Endothelial cell of umbilical vein (primary cell): Measurements from ENCODE around the gene ITPR1. TPM values are rescaled to one million over a fixed set of nuclear protein-coding genes. Genes with fewer than 3 reads are reported as not detected.

Experiments used
- BruUV-seq: library from RNA; stranded (reverse); fragments of 400-500 nt; replicated peaks from 2 replicates; lab custom pipeline; 2021; lab: Mats Ljungman, UMichigan
- CTCF ChIA-PET: fragments of 300-600, 350-600 bp; sonication (Branson Sonifier 250); formaldehyde crosslinking; loops from one replicate; lab custom pipeline; 2021; ENCODE audit warnings: antibody characterized with exemption, inconsistent platforms; lab: Charles Lee
- POLR2A ChIA-PET: fragments of 300-600, 350-600 bp; sonication (Branson Sonifier 250); formaldehyde crosslinking; loops from one replicate; lab custom pipeline; 2021; ENCODE audit warnings: antibody characterized with exemption, inconsistent platforms; lab: Charles Lee
- DNase-seq: peaks from one replicate; pipeline ENCODE4 v3.0.0-alpha.2; 2011; ENCODE audit warnings: low read depth, low spot score
- FAIRE-seq: peaks from 2 replicates; lab custom pipeline; 2011; peaks lifted over from hg19 to GRCh38; lab: Jason Lieb, UNC
- H2AFZ ChIP-seq: 2 replicates; pipeline ENCODE4 v1.6.0; 2012; ENCODE audit warnings: low read depth, low read length, control low read depth, inconsistent platforms
- H3K27ac ChIP-seq: 2 replicates; pipeline ENCODE4 v1.5.1; 2011; ENCODE audit warnings: low read depth, mild to moderate bottlenecking, control low read depth, low read length, moderate library complexity; ENCODE audit not compliant: insufficient read depth
- H3K27me3 ChIP-seq, 2 experiments: 2 replicates each; pipeline versions ENCODE4 v1.6.0 to v1.6.1; 2011; ENCODE audit warnings: low read length in 2 of 2, mixed read lengths in 1 of 2; ENCODE audit not compliant: control insufficient read depth in 2 of 2, insufficient read depth in 2 of 2
- H3K36me3 ChIP-seq, 2 experiments: 2 replicates in 1 of 2; 3 replicates in 1 of 2; pipeline ENCODE4 v1.5.1; 2011; ENCODE audit warnings: low read length in 2 of 2, mild to moderate bottlenecking in 1 of 2, moderate library complexity in 1 of 2; ENCODE audit not compliant: control insufficient read depth in 2 of 2, insufficient read depth in 2 of 2; ENCODE audit errors: extremely low read depth in 1 of 2
- H3K4me1 ChIP-seq: 3 replicates; pipeline ENCODE4 v1.5.1; 2011; ENCODE audit warnings: mild to moderate bottlenecking, low read length; ENCODE audit not compliant: control insufficient read depth, insufficient read depth; ENCODE audit errors: extremely low read depth
- H3K4me2 ChIP-seq: 2 replicates; pipeline ENCODE4 v1.6.1; 2011; ENCODE audit warnings: low read length, control low read depth, mixed read lengths; ENCODE audit not compliant: insufficient read depth
- H3K4me3 ChIP-seq, 3 experiments: fragments of 200-600 bp in 1 of 3; sonication (generic), shearing (Covaris generic) in 1 of 3; replicated peaks in 1 of 3; 2 replicates each; pipeline ENCODE4 v1.5.1; 2011 to 2016; ENCODE audit warnings: control low read depth in 3 of 3, low read length in 3 of 3, mild to moderate bottlenecking in 2 of 3, inconsistent platforms in 1 of 3, low read depth in 1 of 3, moderate library complexity in 1 of 3; ENCODE audit not compliant: insufficient read depth in 1 of 3
- H3K79me2 ChIP-seq: 2 replicates; pipeline ENCODE4 v1.6.0; 2012; ENCODE audit warnings: low read length, inconsistent platforms; ENCODE audit not compliant: control insufficient read depth, insufficient read depth
- H3K9ac ChIP-seq: replicated peaks from 2 replicates; pipeline ENCODE3; 2011; ENCODE audit warnings: low read length, control low read depth; ENCODE audit not compliant: insufficient read depth; ENCODE audit errors: extremely low read depth
- H3K9me1 ChIP-seq: replicated peaks from 3 replicates; pipeline ENCODE4 v1.6.0; 2011; ENCODE audit warnings: mild to moderate bottlenecking, low read length; ENCODE audit not compliant: control insufficient read depth, insufficient read depth; ENCODE audit errors: extremely low read depth
- H3K9me3 ChIP-seq: replicated peaks from 2 replicates; pipeline ENCODE4 v1.5.1; 2012; ENCODE audit warnings: low read length, inconsistent platforms; ENCODE audit not compliant: control insufficient read depth, insufficient read depth
- H4K20me1 ChIP-seq: replicated peaks from 2 replicates; pipeline ENCODE3; 2011; ENCODE audit warnings: mild to moderate bottlenecking, low read length; ENCODE audit not compliant: control insufficient read depth, insufficient read depth; ENCODE audit errors: extremely low read depth
- CTCF ChIP-seq, 2 donors: IDR thresholded peaks; 1 replicate in 1 of 2; 2 replicates in 1 of 2; pipeline ENCODE4 v1.5.1; 2011; ENCODE audit warnings: low read length in 2 of 2, mild to moderate bottlenecking in 2 of 2, moderate library complexity in 2 of 2, control low read depth in 1 of 2, inconsistent platforms in 1 of 2, low read depth in 1 of 2; ENCODE audit not compliant: insufficient read depth in 1 of 2; ENCODE audit errors: extremely low read depth in 1 of 2
- JUN ChIP-seq: IDR thresholded peaks from 2 replicates; pipeline ENCODE4 v1.6.1; 2011; ENCODE audit warnings: borderline replicate concordance, low read depth; ENCODE audit not compliant: insufficient read length, insufficient read depth
- POLR2A ChIP-seq: IDR thresholded peaks from 2 replicates; pipeline ENCODE4 v1.6.1; 2012; ENCODE audit warnings: low read depth, mild to moderate bottlenecking, control low read depth, low read length
- POLR2AphosphoS5 ChIP-seq: IDR thresholded peaks from 2 replicates; pipeline ENCODE4 v1.6.1; 2012; ENCODE audit warnings: low read depth, mild to moderate bottlenecking, control low read depth, low read length, moderate library complexity; ENCODE audit not compliant: insufficient read depth
- dilution Hi-C: fragments of 300-500 bp; cut with MboI; formaldehyde crosslinking; loops from one replicate; pipeline ENCODE4 v1.15.0; 2019; ENCODE audit warnings: low sequenced_read_pairs; ENCODE audit not compliant: extremely low pct_ligation_motif_present
- intact Hi-C: fragments of 100-400 bp; cut with micrococcal nuclease; formaldehyde crosslinking; loops from one replicate; pipeline ENCODE4 v1.10.0; 2022
- polyA plus RNA-seq, 4 experiments: library from polyadenylated mRNA; depleted of rRNA in 3 of 4; stranded (reverse) in 3 of 4; unstranded in 1 of 4; fragments of >200 nt; gene quantifications; 2 replicates each; pipeline versions ENCODE4 v1.2.1 to v1.2.3, GENCODE V29; 2011 to 2012; ENCODE audit warnings: missing spikeins in 1 of 4
- total RNA-seq: library from RNA; stranded (reverse); gene quantifications from 2 replicates; pipeline ENCODE4 v1.2.3, GENCODE V29; 2021

The ITPR1 gene
- total and polyA plus RNA-seq, 2 donors (not counting 3 experiments of a cell fraction or from before 2014, with no cell fraction given), result 5.1 to 16.1 TPM

GRCh38 chr3:4735243-4735642 is 242.1 kb downstream of the ITPR1 start:
- BruUV-seq, result no TSS peak
- FAIRE-seq, result peak; percentile 62
- dilution Hi-C loops, result no loop called here

More at GRCh38 chr3:4735243-4735642, 242.1 kb downstream of the ITPR1 start:
- H3K9me1 ChIP-seq, result no peaks in the 10 kb centered on the region
- no peak overlapping the region for H3K4me2 ChIP-seq
- no peaks in the 10 kb centered on the region for H3K36me3 ChIP-seq
- no peaks in the 10 kb centered on the region for H3K9me3 ChIP-seq
- intact Hi-C loops, result no loop called here
- no peak overlapping the region for H3K4me3 ChIP-seq
- ChIA-PET POLR2A (no interaction called here), CTCF (interaction anchor here (0.6 to 2.1 kb wide), 6 partner anchors 14 to 246 kb away, joined by 3 to 9 read pairs (median 4); partner anchors contain the start of gene BHLHE40)
- no peak overlapping the region for H2AFZ ChIP-seq
- H3K79me2 ChIP-seq, result no peaks in the 10 kb centered on the region
- H3K9ac ChIP-seq, result no peak overlapping the region
- H3K27me3 ChIP-seq, result no peaks in the 10 kb centered on the region
- no peaks in the 10 kb centered on the region for H4K20me1 ChIP-seq
- TF ChIP-seq POLR2AphosphoS5 (no peak), CTCF (IDR thresholded peaks at IDR 0.05; ENCODE audit: extremely low read depth in 1 of 2, insufficient read depth in 1 of 2, low read depth in 1 of 2, low read length in 2 of 2) (no peak), JUN (no peak), POLR2A (no peak)
- no peak overlapping the region for H3K27ac ChIP-seq
- no peaks in the 10 kb centered on the region for H3K4me1 ChIP-seq
- DNase-seq, result no peak
